ENCODE measurements around the gene UHMK1.
"Not testable (repeated sequence)": the region's sequence is repeated elsewhere in the genome, so short reads cannot be mapped to it uniquely, and the experiment has no call there.

UHMK1 gene, protein sequence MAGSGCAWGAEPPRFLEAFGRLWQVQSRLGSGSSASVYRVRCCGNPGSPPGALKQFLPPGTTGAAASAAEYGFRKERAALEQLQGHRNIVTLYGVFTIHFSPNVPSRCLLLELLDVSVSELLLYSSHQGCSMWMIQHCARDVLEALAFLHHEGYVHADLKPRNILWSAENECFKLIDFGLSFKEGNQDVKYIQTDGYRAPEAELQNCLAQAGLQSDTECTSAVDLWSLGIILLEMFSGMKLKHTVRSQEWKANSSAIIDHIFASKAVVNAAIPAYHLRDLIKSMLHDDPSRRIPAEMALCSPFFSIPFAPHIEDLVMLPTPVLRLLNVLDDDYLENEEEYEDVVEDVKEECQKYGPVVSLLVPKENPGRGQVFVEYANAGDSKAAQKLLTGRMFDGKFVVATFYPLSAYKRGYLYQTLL

DNA sequence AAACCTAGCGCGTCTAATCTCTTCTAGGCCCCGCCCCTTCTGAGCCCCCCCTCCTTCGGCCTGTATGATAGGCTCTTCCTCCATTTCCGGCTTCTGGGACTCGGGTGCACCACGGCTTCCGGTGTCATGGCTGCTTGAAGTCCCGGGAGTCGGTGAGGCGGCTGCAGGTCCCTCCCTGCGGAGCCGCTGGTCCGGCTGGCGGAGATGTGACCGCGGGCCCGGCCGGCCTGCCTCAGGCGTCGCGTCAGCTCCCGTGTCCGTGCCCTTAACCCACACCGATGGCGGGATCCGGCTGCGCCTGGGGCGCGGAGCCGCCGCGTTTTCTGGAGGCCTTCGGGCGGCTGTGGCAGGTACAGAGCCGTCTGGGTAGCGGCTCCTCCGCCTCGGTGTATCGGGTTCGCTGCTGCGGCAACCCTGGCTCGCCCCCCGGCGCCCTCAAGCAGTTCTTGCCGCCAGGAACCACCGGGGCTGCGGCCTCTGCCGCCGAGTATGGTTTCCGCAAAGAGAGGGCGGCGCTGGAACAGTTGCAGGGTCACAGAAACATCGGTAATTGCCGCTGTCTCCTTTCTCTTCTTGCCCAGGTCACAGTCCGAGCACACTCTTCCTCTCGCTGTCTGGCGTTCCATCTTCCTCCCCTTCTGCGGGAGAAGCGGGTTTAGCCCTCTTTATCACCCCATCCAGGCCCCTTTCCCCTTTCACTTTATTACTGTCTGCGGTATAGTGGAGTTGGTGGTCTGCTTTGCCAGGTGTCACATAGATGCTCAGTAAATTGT lies at the start of gene UHMK1:
Gene UHMK1, plus strand, starts transcription at position 96 of the 773 bp plus-strand sequence. Its CDS starts 183 bp downstream, at position 279.
- peak; percentile 76 to 89 for DNase-seq (ENCODE audit: low read depth in 2 of 2)

- not testable (repeated sequence) for DNase-seq (ENCODE audit: low read depth in 2 of 2)
These were observed 43.3 kb upstream of the UHMK1 start for GRCh38 chr1:162454361-162454760.

GRCh38 chr1:162456323-162456722 lies 41.3 kb upstream of the UHMK1 start:
- no peak for DNase-seq (ENCODE audit: low read depth in 2 of 2)

DNA sequence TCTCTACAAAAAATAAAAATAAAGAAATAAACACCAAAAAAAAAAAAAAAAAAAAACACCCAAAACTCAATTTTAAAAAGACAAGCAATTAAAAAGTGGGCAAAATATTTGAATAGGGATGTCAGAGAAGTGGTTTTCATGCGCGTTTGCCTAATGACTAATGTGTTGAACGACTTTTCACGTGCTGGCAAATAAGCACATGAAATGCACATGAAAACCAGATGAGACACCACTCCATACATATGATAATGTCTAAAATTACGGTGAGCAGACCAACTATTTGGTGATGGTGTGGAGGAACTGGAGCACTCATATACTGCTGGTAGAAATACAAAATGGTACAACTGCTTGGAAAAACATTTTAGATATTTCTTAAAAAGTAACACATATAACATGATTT lies 39.4 kb upstream of the UHMK1 start:
- no peak for DNase-seq (ENCODE audit: low read depth in 2 of 2)

- DNase-seq (ENCODE audit: low read depth in 2 of 2): not testable (repeated sequence)
These were observed 35.2 kb upstream of the UHMK1 start for GRCh38 chr1:162462425-162462824.

GRCh38 chr1:162463021-162463420 lies 34.6 kb upstream of the UHMK1 start:
- DNase-seq (ENCODE audit: low read depth in 2 of 2): no peak

GRCh38 chr1:162466797-162467196 lies 30.8 kb upstream of the UHMK1 start:
- DNase-seq (ENCODE audit: low read depth in 2 of 2): no peak

- DNase-seq (ENCODE audit: low read depth in 2 of 2): no peak
These were observed 27.4 kb upstream of the UHMK1 start for GRCh38 chr1:162470216-162470615.

GRCh38 chr1:162471290-162471853 lies 26.2 kb upstream of the UHMK1 start:
- no peak for DNase-seq (ENCODE audit: low read depth in 2 of 2)

- DNase-seq (ENCODE audit: low read depth in 2 of 2): no peak
These were observed 22.5 kb upstream of the UHMK1 start for GRCh38 chr1:162475089-162475488.

DNA sequence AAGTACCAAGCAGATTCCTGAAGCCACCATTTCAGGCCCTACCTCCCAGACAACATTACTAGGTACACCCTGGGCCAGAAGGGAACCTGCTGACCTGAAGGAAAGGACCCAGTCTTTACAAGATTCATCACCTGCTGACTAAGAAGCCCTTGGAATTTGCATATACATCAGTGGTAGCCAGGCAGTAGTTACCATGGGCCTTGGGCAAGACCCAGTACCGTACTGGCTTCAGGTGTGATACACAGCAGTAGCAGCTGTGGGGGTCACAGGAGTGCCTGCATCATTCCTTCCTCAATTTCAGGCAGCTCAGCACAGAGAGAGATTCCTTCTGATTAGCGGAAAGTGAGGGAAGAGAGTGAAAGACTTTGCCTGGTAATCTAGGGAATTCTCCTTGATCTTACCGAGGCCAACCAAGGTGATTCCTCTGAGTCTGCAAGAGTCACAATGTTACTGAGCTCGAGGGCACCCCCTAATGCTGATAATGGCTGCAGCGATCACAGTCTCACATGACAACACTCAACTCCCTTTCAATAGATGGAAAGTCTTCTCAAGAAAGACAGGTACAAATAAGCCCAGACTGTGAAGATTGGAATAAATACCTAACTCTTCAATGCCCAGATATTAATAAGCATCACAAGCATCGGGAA lies 22.0 kb upstream of the UHMK1 start:
- no peak for DNase-seq (ENCODE audit: low read depth in 2 of 2)

GRCh38 chr1:162476620-162477019 lies 21.0 kb upstream of the UHMK1 start:
- DNase-seq (ENCODE audit: low read depth in 2 of 2): no peak

GRCh38 chr1:162485236-162485635 lies 12.4 kb upstream of the UHMK1 start:
- no peak for DNase-seq (ENCODE audit: low read depth in 2 of 2)

DNA sequence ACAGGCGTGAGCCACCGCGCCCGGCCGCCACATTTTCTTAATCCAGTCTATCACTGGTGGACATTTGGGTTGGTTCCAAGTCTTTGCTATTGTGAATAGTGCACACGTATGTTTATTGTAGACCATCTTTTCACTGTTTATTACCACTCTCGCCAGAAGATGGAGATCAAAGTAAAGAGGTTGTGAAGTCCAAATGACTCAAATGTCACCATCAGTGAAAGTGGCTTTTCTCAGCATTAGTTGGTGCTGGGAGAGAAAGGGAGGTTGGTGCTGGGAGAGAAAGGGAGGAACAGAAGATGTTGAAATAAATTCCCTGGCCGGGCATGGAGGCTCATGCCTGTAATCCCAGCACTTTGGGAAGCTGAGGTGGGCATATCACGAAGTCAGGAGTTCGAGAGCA lies 10.4 kb upstream of the UHMK1 start:
- no peak for DNase-seq (ENCODE audit: low read depth in 2 of 2)

GRCh38 chr1:162488219-162488618 lies 9.4 kb upstream of the UHMK1 start:
- DNase-seq (ENCODE audit: low read depth in 2 of 2): no peak

GRCh38 chr1:162495531-162496233 lies 1.9 kb upstream of the UHMK1 start:
- not testable (repeated sequence) for DNase-seq (ENCODE audit: low read depth in 2 of 2)

DNA sequence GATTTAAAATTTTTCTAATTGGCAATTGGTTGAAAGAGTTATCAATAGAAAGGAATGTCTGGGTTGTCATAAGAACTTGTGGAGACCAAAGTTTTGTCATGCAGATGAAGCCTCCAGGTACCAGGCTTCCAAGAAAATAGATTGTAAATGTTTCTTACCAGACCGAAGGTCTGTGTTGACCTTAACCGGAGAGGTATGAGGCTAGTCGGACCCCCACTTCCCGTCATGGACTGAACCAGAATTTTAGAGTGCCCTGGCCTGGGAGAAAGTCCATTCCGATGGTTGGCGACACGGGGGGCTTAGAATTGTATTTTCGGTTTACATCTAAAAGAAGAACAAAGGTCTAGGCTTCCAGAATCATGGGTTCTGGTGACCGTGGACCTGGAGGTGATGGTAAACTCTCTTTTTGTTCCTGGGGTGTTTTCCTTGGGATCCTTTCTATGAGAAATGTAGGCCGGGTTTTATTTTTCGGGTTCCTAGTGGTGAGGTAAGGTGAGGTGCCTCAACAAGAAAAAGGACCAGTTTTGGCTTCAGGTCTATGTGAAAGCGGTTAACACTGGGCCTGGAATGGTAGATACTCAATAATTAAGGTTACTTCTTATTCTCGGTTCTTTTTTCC lies 405 bp upstream of the UHMK1 start:
- peak in 1 of 2 donors; percentile 1 for DNase-seq (ENCODE audit: low read depth in 2 of 2)

DNA sequence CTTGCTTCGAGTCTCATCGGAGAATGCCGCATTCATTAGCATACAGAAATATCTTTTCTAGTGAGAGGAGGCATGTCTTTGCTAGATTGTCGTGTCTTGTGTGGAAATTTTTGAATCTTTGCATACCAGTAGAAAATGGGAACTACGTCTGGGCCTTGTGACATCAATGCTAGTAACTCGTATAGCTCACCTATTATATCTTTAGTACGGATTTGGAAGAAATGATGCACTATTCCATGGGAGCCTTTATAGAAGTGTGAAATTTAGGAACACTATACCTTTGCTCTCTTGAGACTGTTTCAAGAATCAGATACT lies 835 bp downstream of the UHMK1 start:
- no peak for DNase-seq (ENCODE audit: low read depth in 2 of 2)

GRCh38 chr1:162500805-162501204 lies 3.2 kb downstream of the UHMK1 start:
- no peak for DNase-seq (ENCODE audit: low read depth in 2 of 2)

DNA sequence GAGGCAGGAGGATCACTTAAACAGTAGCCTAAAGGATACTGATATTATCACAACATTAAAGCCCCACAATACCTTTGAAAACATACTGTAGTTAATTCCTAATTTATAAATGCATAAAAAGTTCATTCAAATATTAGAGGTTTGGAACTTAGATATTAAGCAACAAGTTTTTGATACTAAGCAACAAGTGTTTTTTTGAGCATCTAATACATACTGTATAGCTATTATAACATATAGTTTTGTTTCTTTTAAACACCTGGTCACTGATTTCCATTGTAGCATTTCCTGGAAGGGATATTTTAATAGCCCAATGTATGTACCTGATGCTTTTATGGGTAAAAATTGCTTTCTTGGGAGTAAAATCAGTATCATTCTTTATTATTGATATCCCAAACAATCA lies 4.5 kb downstream of the UHMK1 start:
- no peak for DNase-seq (ENCODE audit: low read depth in 2 of 2)

- no peak for DNase-seq (ENCODE audit: low read depth in 2 of 2)
These were observed 5.3 kb downstream of the UHMK1 start for GRCh38 chr1:162502928-162503327.

All from stimulated activated CD4-positive, alpha-beta T cell treated with anti-CD3 and anti-CD28 coated beads, Interleukin-4, amount 100 ng/mL, for 48 hours (primary cell).